HCT116 (cell line): Measurements from ENCODE around the gene ASPRV1. TPM values are rescaled to one million over a fixed set of nuclear protein-coding genes. Genes with fewer than 3 reads are reported as not detected.
A peak's percentile ranks its signal among the peaks of the same experiment; 100 is the strongest.

Experiments
- ATAC-seq: fragments of 200-7000 bp; cut with Tn5 transposase; 2 replicates; pipeline ENCODE4 v1.9.1; 2020; ENCODE audit warnings: mild to moderate bottlenecking, moderate library complexity
- BruUV-seq: library from RNA; stranded (reverse); fragments of 400-500 nt; replicated peaks from 2 replicates; lab custom pipeline; 2021; lab: Mats Ljungman, UMichigan
- CTCF ChIA-PET: fragments of 300-600 bp; sonication (Branson Sonifier 250); formaldehyde crosslinking; loops from one replicate; lab custom pipeline; 2021; ENCODE audit warnings: antibody characterized with exemption; lab: Charles Lee
- POLR2A ChIA-PET: fragments of 300-600, 350-600 bp; sonication (Branson Sonifier 250); formaldehyde crosslinking; loops from one replicate; lab custom pipeline; 2021; ENCODE audit warnings: antibody characterized with exemption; lab: Charles Lee
- RAD21 ChIA-PET, 2 experiments: fragments of 300-600 bp; sonication (Branson Sonifier 250); formaldehyde crosslinking; loops; one replicate each; lab custom pipeline; 2023; ENCODE audit warnings: low total read pairs in 2 of 2; ENCODE audit not compliant: uncharacterized antibody in 2 of 2, unreplicated experiment in 2 of 2, low non-redundant PET in 1 of 2; lab: Charles Lee
- DNase-seq: peaks from one replicate; pipeline ENCODE4 v3.0.0-alpha.2; 2010; ENCODE audit warnings: low read depth, low spot score
- H2AFZ ChIP-seq: fragments of 200-600 bp; shearing (Covaris generic), sonication (generic); 2 replicates; pipeline ENCODE4 v1.6.1; 2017; ENCODE audit warnings: low read depth, mixed run types, mixed read lengths, antibody characterized with exemption, low read length; ENCODE audit not compliant: poor library complexity, severe bottlenecking
- H3K27ac ChIP-seq: 2 replicates; pipeline ENCODE4 v1.5.1; 2012; ENCODE audit warnings: low read depth, low read length
- H3K27me3 ChIP-seq: fragments of 200-600 bp; sonication (generic); 2 replicates; pipeline ENCODE4 v1.6.1; 2016; ENCODE audit warnings: mixed run types, low read length, mixed read lengths; ENCODE audit not compliant: insufficient read depth
- H3K36me3 ChIP-seq, 2 experiments: fragments of 200-500 bp in 1 of 2; fragments of 200-600 bp in 1 of 2; sonication (Bioruptor generic) in 1 of 2; sonication (generic) in 1 of 2; 2 replicates each; pipeline versions ENCODE4 v1.5.1 to v1.6.1; 2014 to 2016; ENCODE audit warnings: low read length in 2 of 2, inconsistent platforms in 1 of 2, mixed read lengths in 1 of 2, mixed run types in 1 of 2; ENCODE audit not compliant: insufficient read depth in 2 of 2, control insufficient read depth in 1 of 2
- H3K4me1 ChIP-seq, 2 experiments: fragments of 200-600 bp in 1 of 2; sonication (generic) in 1 of 2; 2 replicates each; pipeline versions ENCODE4 v1.5.1 to v1.6.1; 2012 to 2017; ENCODE audit warnings: low read length in 2 of 2, inconsistent platforms in 1 of 2, mild to moderate bottlenecking in 1 of 2, mixed read lengths in 1 of 2, mixed run types in 1 of 2, moderate library complexity in 1 of 2; ENCODE audit not compliant: insufficient read depth in 2 of 2, control insufficient read depth in 1 of 2
- H3K4me2 ChIP-seq: fragments of 200-600 bp; sonication (generic); 2 replicates; pipeline ENCODE4 v1.6.1; 2017; ENCODE audit warnings: mixed run types, low read length, mixed read lengths
- H3K4me3 ChIP-seq, 2 experiments: fragments of 200-600 bp in 1 of 2; sonication (generic) in 1 of 2; replicated peaks in 1 of 2; 2 replicates each; pipeline ENCODE4 v1.5.1; 2011 to 2016; ENCODE audit warnings: low read length in 2 of 2, control low read depth in 1 of 2, low read depth in 1 of 2, mild to moderate bottlenecking in 1 of 2, mixed read lengths in 1 of 2, mixed run types in 1 of 2
- H3K79me2 ChIP-seq: fragments of 200-600 bp; sonication (generic); 2 replicates; pipeline ENCODE4 v1.6.1; 2017; ENCODE audit warnings: mild to moderate bottlenecking, mixed run types, low read length, moderate library complexity, mixed read lengths; ENCODE audit not compliant: insufficient read depth
- H3K9ac ChIP-seq: fragments of 200-600 bp; sonication (generic); 2 replicates; pipeline ENCODE4 v1.6.1; 2016; ENCODE audit warnings: low read length, mixed read lengths
- H3K9me2 ChIP-seq: fragments of 200-600 bp; sonication (generic), shearing (Covaris generic); 2 replicates; pipeline ENCODE4 v1.6.1; 2017; ENCODE audit warnings: mixed run types, mild to moderate bottlenecking, moderate library complexity; ENCODE audit not compliant: insufficient read depth
- H3K9me3 ChIP-seq, 2 experiments: fragments of 200-500 bp in 1 of 2; fragments of 200-600 bp in 1 of 2; sonication (Bioruptor generic) in 1 of 2; sonication (generic) in 1 of 2; 2 replicates each; pipeline ENCODE4 v1.6.1; 2014 to 2017; ENCODE audit warnings: low read length in 2 of 2, mixed read lengths in 2 of 2, inconsistent platforms in 1 of 2, low read depth in 1 of 2, mild to moderate bottlenecking in 1 of 2, mixed run types in 1 of 2, moderate library complexity in 1 of 2; ENCODE audit not compliant: control insufficient read depth in 1 of 2, insufficient read depth in 1 of 2
- H4K20me1 ChIP-seq: fragments of 200-600 bp; sonication (generic), shearing (Covaris generic); 2 replicates; pipeline ENCODE4 v1.6.1; 2017; ENCODE audit warnings: mixed run types, mild to moderate bottlenecking, moderate library complexity; ENCODE audit not compliant: insufficient read depth
- CBX3 ChIP-seq: IDR thresholded peaks from 2 replicates; pipeline ENCODE4 v1.6.1; 2012; ENCODE audit warnings: low read depth
- EGR1 ChIP-seq: IDR thresholded peaks from 2 replicates; pipeline ENCODE4 v1.6.1; 2012; ENCODE audit warnings: low read depth
- ELF1 ChIP-seq: IDR thresholded peaks from 2 replicates; pipeline ENCODE4 v1.6.1; 2012; ENCODE audit warnings: low read depth, borderline replicate concordance
- FOSL1 ChIP-seq: IDR thresholded peaks from 2 replicates; pipeline ENCODE4 v1.6.1; 2012; ENCODE audit warnings: low read depth
- JUND ChIP-seq: IDR thresholded peaks from 2 replicates; pipeline ENCODE4 v1.6.1; 2012
- POLR2A ChIP-seq: IDR thresholded peaks from 2 replicates; pipeline ENCODE4 v1.7.0; 2011; ENCODE audit warnings: borderline replicate concordance; ENCODE audit not compliant: insufficient read depth, insufficient read length; ENCODE audit errors: extremely low read depth
- RAD21 ChIP-seq: IDR thresholded peaks from 2 replicates; pipeline ENCODE4 v1.6.1; 2012; ENCODE audit warnings: low read depth, mild to moderate bottlenecking
- SP1 ChIP-seq: IDR thresholded peaks from 2 replicates; pipeline ENCODE4 v1.6.1; 2012; ENCODE audit warnings: low read depth
- SRF ChIP-seq: IDR thresholded peaks from 2 replicates; pipeline ENCODE4 v1.6.1; 2012; ENCODE audit warnings: low read depth
- YY1 ChIP-seq: IDR thresholded peaks from 2 replicates; pipeline ENCODE4 v1.6.1; 2011; ENCODE audit warnings: low read length, low read depth, moderate library complexity, mild to moderate bottlenecking; ENCODE audit not compliant: insufficient replicate concordance; ENCODE audit errors: extremely low read depth
- ZBTB33 ChIP-seq: IDR thresholded peaks from 2 replicates; pipeline ENCODE4 v1.6.1; 2011; ENCODE audit warnings: mild to moderate bottlenecking, low read length, moderate library complexity; ENCODE audit not compliant: insufficient replicate concordance; ENCODE audit errors: extremely low read depth
- ZFX ChIP-seq: fragments of 450-650 bp; IDR thresholded peaks from 2 replicates; pipeline ENCODE4 v1.6.1; 2017
- intact Hi-C: fragments of 100-400 bp; cut with micrococcal nuclease; formaldehyde crosslinking; loops from 2 replicates; pipeline ENCODE4 v1.10.0; 2022
- total RNA-seq: library from RNA; stranded (reverse); gene quantifications from one replicate; pipeline ENCODE4 v1.2.1, GENCODE V29; 2021; ENCODE audit not compliant: unreplicated experiment
- TF ChIP-seq, protein P1 (sequence below), 3 experiments: fragments of 200-600 bp in 1 of 3; sonication (generic) in 1 of 3; IDR thresholded peaks in 2 of 3; conservative IDR thresholded peaks in 1 of 3; 2 replicates each; pipeline ENCODE4 v1.5.1; 2012 to 2017; ENCODE audit warnings: low read depth in 2 of 3, low read length in 2 of 3, antibody characterized with exemption in 1 of 3, borderline replicate concordance in 1 of 3, control low read depth in 1 of 3, mild to moderate bottlenecking in 1 of 3, mixed read lengths in 1 of 3, mixed run types in 1 of 3, moderate library complexity in 1 of 3; ENCODE audit not compliant: insufficient read depth in 1 of 3
- TF ChIP-seq, protein P2 (sequence below): IDR thresholded peaks from 2 replicates; pipeline ENCODE4 v1.6.1; 2012

Gene ASPRV1
- total RNA-seq, 1 experiment from 2014 or later, result 1.1 TPM

DNA sequence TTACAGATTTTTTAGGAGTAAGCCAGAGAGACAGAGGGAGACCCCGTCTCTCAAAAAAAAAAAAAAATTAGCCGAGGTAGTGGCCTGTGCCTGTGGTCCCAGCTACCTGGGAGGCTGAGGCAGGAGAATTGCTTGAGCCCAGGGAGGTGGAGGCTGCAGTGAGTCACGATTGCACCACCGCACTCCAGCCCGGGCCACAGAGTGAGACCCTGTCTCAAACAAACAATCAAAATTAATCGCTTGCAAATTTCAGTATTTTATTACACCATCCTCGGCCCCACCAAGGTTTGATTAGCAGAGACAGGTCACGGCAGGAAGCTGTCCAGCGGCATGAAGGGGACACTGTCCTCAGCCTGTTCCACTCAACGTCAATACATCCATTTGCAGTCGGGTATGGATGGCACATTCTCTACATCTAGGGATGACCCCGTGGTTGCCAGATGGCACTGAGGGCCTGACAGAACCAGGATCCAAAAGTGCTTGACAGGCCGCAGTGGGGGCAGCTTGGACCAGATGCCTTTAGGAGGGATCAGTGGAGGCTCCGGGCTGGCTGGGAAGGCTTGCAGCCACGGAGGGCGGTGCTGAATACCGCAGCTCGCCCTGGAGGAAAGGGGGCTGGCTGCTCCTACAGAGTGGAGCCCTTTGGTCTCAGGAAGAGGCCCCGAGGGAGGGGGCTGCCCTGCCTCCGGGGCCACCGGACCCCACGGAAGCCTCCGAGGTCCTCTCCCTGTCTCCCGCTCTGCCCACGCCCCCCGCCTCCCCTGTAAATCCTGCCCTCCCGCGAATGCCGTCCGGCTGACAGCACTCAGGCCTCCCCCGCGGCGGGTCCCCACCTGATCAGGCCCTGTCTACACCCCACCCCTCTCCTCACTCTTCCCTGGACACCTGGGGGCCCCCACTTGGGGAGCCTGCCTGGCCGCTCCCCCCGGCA lies 13.1 kb downstream of the ASPRV1 start:
- ATAC-seq (no peak), DNase-seq (no peak)
- H3K9me2 ChIP-seq, result no peaks in the 10 kb centered on the region
- no peaks in the 10 kb centered on the region for H3K9me3 ChIP-seq
- no peak for TF ChIP-seq CBX3
- TF ChIP-seq ELF1, result no peak
- TF ChIP-seq, protein P1, sequence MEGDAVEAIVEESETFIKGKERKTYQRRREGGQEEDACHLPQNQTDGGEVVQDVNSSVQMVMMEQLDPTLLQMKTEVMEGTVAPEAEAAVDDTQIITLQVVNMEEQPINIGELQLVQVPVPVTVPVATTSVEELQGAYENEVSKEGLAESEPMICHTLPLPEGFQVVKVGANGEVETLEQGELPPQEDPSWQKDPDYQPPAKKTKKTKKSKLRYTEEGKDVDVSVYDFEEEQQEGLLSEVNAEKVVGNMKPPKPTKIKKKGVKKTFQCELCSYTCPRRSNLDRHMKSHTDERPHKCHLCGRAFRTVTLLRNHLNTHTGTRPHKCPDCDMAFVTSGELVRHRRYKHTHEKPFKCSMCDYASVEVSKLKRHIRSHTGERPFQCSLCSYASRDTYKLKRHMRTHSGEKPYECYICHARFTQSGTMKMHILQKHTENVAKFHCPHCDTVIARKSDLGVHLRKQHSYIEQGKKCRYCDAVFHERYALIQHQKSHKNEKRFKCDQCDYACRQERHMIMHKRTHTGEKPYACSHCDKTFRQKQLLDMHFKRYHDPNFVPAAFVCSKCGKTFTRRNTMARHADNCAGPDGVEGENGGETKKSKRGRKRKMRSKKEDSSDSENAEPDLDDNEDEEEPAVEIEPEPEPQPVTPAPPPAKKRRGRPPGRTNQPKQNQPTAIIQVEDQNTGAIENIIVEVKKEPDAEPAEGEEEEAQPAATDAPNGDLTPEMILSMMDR (IDR thresholded peaks at IDR 0.05 in 2 of 3, conservative IDR thresholded peaks at IDR 0.05 in 1 of 3; ENCODE audit: borderline replicate concordance in 1 of 3, insufficient read depth in 1 of 3, low read depth in 2 of 3, low read length in 2 of 3), result no peak
- TF ChIP-seq JUND, result no peak
- TF ChIP-seq RAD21, result no peak
- TF ChIP-seq EGR1, result no peak
- no peak for TF ChIP-seq SP1
- TF ChIP-seq, protein P2, sequence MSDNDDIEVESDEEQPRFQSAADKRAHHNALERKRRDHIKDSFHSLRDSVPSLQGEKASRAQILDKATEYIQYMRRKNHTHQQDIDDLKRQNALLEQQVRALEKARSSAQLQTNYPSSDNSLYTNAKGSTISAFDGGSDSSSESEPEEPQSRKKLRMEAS, result no peak
- TF ChIP-seq ZFX, result no peak
- no peak for TF ChIP-seq POLR2A
- no peak for TF ChIP-seq ZBTB33
- TF ChIP-seq FOSL1, result no peak
- TF ChIP-seq SRF, result no peak
- no peak for TF ChIP-seq YY1
- intact Hi-C loops, result no loop called here
- BruUV-seq, result no TSS peak
- H3K27ac ChIP-seq, result no peak overlapping the region
- ChIA-PET POLR2A (no interaction called here), RAD21 (no interaction called here), CTCF (interaction anchor here (1.3 kb wide), 1 partner anchor 224 kb away, joined by 4 read pairs; no protein-coding TSS in a partner anchor)
- H4K20me1 ChIP-seq, result no peaks in the 10 kb centered on the region
- H3K79me2 ChIP-seq, result no peaks in the 10 kb centered on the region
- no peak overlapping the region for H2AFZ ChIP-seq
- H3K27me3 ChIP-seq, result no peaks in the 10 kb centered on the region
- H3K4me3 ChIP-seq, result no peak overlapping the region
- H3K9ac ChIP-seq, result no peak overlapping the region
- no peaks in the 10 kb centered on the region for H3K36me3 ChIP-seq
- peaks cover 19 to 28% of the 10 kb centered on the region in 2 experiments for H3K4me1 ChIP-seq
- peak overlapping the region; percentile 68 for H3K4me2 ChIP-seq
